22Rv1 (cell line): ENCODE results near the gene DNAH1.

Experiments
- CTCF ChIP-seq: fragments of 450-650 bp; IDR thresholded peaks from 2 replicates; pipeline ENCODE4 v1.5.1; 2017; ENCODE audit warnings: mild to moderate bottlenecking
- ZFX ChIP-seq: fragments of 450-650 bp; IDR thresholded peaks from 2 replicates; pipeline ENCODE4 v1.6.1; 2017; ENCODE audit warnings: antibody characterized with exemption, borderline replicate concordance

GRCh38 chr3:52403955-52404354, 87.8 kb downstream of the DNAH1 start:
- TF ChIP-seq CTCF: no peak
- no peak for TF ChIP-seq ZFX
